ENCODE results near the gene NBPF26.
"Not testable (repeated sequence)": the region's sequence is repeated elsewhere in the genome, so short reads cannot be mapped to it uniquely, and the experiment has no call there.

GRCh38 chr1:120700807-120701562, 22.8 kb upstream of the NBPF26 start:
- TF ChIP-seq CTCF (IDR thresholded peaks at IDR 0.05; ENCODE audit: poor library complexity); EZH2 (IDR thresholded peaks at IDR 0.05; ENCODE audit: borderline replicate concordance): not testable (repeated sequence)
